HG02885 (cell line): ENCODE measurements around the gene CLHC1.

ENCODE experiments used
- ATAC-seq: cut with Tn5 transposase; IDR thresholded peaks from one replicate; pipeline ENCODE4 v1.9.1; 2021; ENCODE audit warnings: mild to moderate bottlenecking; ENCODE audit not compliant: unreplicated experiment, poor library complexity

The CLHC1 gene

GRCh38 chr2:55173438-55174054 is 58.5 kb downstream of the CLHC1 start:
- ATAC-seq: no peak

- no peak for ATAC-seq
Measured at GRCh38 chr2:55169915-55170314, 62.2 kb downstream of the CLHC1 start.

- ATAC-seq: no peak
Measured at GRCh38 chr2:55169359-55169758, 62.7 kb downstream of the CLHC1 start.

- peak; percentile 66 for ATAC-seq
Measured at GRCh38 chr2:55168221-55169154, 63.6 kb downstream of the CLHC1 start.

- ATAC-seq: no peak
Measured at GRCh38 chr2:55165626-55166025, 66.5 kb downstream of the CLHC1 start.

GRCh38 chr2:55164534-55165480 is 67.3 kb downstream of the CLHC1 start:
- no peak for ATAC-seq

GRCh38 chr2:55163941-55164390 is 68.1 kb downstream of the CLHC1 start:
- ATAC-seq: no peak

GRCh38 chr2:55163274-55163721 is 68.8 kb downstream of the CLHC1 start:
- no peak for ATAC-seq

GRCh38 chr2:55162284-55163006 is 69.6 kb downstream of the CLHC1 start:
- ATAC-seq: no peak

- no peak for ATAC-seq
Measured at GRCh38 chr2:55161295-55162210, 70.5 kb downstream of the CLHC1 start.

- no peak for ATAC-seq
Measured at GRCh38 chr2:55160422-55160821, 71.7 kb downstream of the CLHC1 start.

- ATAC-seq: no peak
Measured at GRCh38 chr2:55159752-55160151, 72.3 kb downstream of the CLHC1 start.

GRCh38 chr2:55159037-55159651 is 72.9 kb downstream of the CLHC1 start:
- ATAC-seq: no peak

GRCh38 chr2:55158111-55158814 is 73.8 kb downstream of the CLHC1 start:
- no peak for ATAC-seq

GRCh38 chr2:55157474-55157884 is 74.6 kb downstream of the CLHC1 start:
- peak; percentile 33 for ATAC-seq

- ATAC-seq: no peak
Measured at GRCh38 chr2:55156984-55157383, 75.1 kb downstream of the CLHC1 start.

- no peak for ATAC-seq
Measured at GRCh38 chr2:55156326-55156725, 75.8 kb downstream of the CLHC1 start.
